SK-MEL-5 (cell line): ENCODE measurements around the gene EFHD2. TPM values are rescaled to one million over a fixed set of nuclear protein-coding genes. Genes with fewer than 3 reads are reported as not detected.

ENCODE experiments used
- DNase-seq: peaks from one replicate; pipeline ENCODE4 v3.0.0-alpha.2; 2016; ENCODE audit warnings: low read depth, low spot score
- in situ Hi-C: cut with HindIII; loops from 2 replicates; pipeline ENCODE4 v1.10.0; 2016; ENCODE audit warnings: low sequenced_read_pairs, high pct_unique_total_duplicates, low pct_unique_long_range_greater_than_20kb
- total RNA-seq: library from RNA; depleted of rRNA; stranded (reverse); fragments of >200 nt; shearing (Covaris generic); gene quantifications from 2 replicates; pipeline ENCODE4 v1.2.3, GENCODE V29; 2014

EFHD2 gene
- total RNA-seq, 1 experiment from 2014 or later = 35.3 TPM

- no peak for DNase-seq
- in situ Hi-C loops = no loop called here
Measured at GRCh38 chr1:15440357-15440756, 30.7 kb downstream of the EFHD2 start.

- no peak for DNase-seq
- in situ Hi-C loops = no loop called here
Measured at GRCh38 chr1:15441247-15441646, 31.6 kb downstream of the EFHD2 start.

GRCh38 chr1:15442119-15442518 lies 32.4 kb downstream of the EFHD2 start:
- in situ Hi-C loops = no loop called here
- no peak for DNase-seq

- in situ Hi-C loops = no loop called here
- no peak for DNase-seq
Measured at GRCh38 chr1:15442759-15443158, 33.1 kb downstream of the EFHD2 start.

GRCh38 chr1:15443281-15443680 lies 33.6 kb downstream of the EFHD2 start:
- DNase-seq = no peak
- in situ Hi-C loops = no loop called here

- in situ Hi-C loops = no loop called here
- DNase-seq = no peak
Measured at GRCh38 chr1:15444468-15445389, 35.0 kb downstream of the EFHD2 start.

- in situ Hi-C loops = no loop called here
- DNase-seq = no peak
Measured at GRCh38 chr1:15445390-15446122, 35.9 kb downstream of the EFHD2 start.

GRCh38 chr1:15446212-15446611 lies 36.5 kb downstream of the EFHD2 start:
- in situ Hi-C loops = no loop called here
- DNase-seq = no peak

GRCh38 chr1:15448877-15449462 lies 39.3 kb downstream of the EFHD2 start:
- no peak for DNase-seq
- in situ Hi-C loops = no loop called here

- no peak for DNase-seq
- in situ Hi-C loops = no loop called here
Measured at GRCh38 chr1:15449567-15449966, 39.9 kb downstream of the EFHD2 start.

- DNase-seq = no peak
- in situ Hi-C loops = no loop called here
Measured at GRCh38 chr1:15451014-15451722, 41.5 kb downstream of the EFHD2 start.

GRCh38 chr1:15452216-15452615 lies 42.5 kb downstream of the EFHD2 start:
- no peak for DNase-seq
- in situ Hi-C loops = no loop called here

- in situ Hi-C loops = no loop called here
- no peak for DNase-seq
Measured at GRCh38 chr1:15452866-15453571, 43.3 kb downstream of the EFHD2 start.

GRCh38 chr1:15453734-15454133 lies 44.0 kb downstream of the EFHD2 start:
- in situ Hi-C loops = no loop called here
- no peak for DNase-seq

GRCh38 chr1:15454256-15454655 lies 44.6 kb downstream of the EFHD2 start:
- in situ Hi-C loops = no loop called here
- DNase-seq = no peak

- in situ Hi-C loops = no loop called here
- peak; percentile 38 for DNase-seq
Measured at GRCh38 chr1:15455522-15455921, 45.8 kb downstream of the EFHD2 start.

GRCh38 chr1:15456313-15456954 lies 46.7 kb downstream of the EFHD2 start, which contains the start of gene CELA2A:
CELA2A (plus strand) TSS chr1:15456732; CDS start chr1:15456754, 22 bp downstream.
- in situ Hi-C loops = no loop called here
- DNase-seq = no peak
